ENCODE data around the gene FMNL2. TPM values are rescaled to one million over a fixed set of nuclear protein-coding genes. Genes with fewer than 3 reads are reported as not detected.

FMNL2 gene
- total RNA-seq, 1 donor from 2014 or later, result 108 TPM

- no peak for TF ChIP-seq CTCF (IDR thresholded peaks at IDR 0.05; ENCODE audit: unreplicated experiment)
- H3K36me3 Mint-ChIP-seq (ENCODE audit: insufficient read depth), result peaks cover 34% of the 10 kb centered on the region
- no peak overlapping the region for H3K27ac Mint-ChIP-seq
- H3K27me3 Mint-ChIP-seq, result no peaks in the 10 kb centered on the region
- H3K4me3 Mint-ChIP-seq (ENCODE audit: low read depth), result no peak overlapping the region
- H3K4me1 Mint-ChIP-seq (ENCODE audit: low read depth), result peaks cover 8% of the 10 kb centered on the region
- no peaks in the 10 kb centered on the region for H3K9me3 Mint-ChIP-seq (ENCODE audit: low read depth)
- DNase-seq (ENCODE audit: low spot score, unreplicated experiment), result no peak
These were observed 226.1 kb downstream of the FMNL2 start for GRCh38 chr2:152560873-152561595.

- no peak for TF ChIP-seq CTCF (IDR thresholded peaks at IDR 0.05; ENCODE audit: unreplicated experiment)
- Mint-ChIP-seq H3K36me3 (ENCODE audit: insufficient read depth) (peaks cover 35% of the 10 kb centered on the region), H3K27me3 (no peaks in the 10 kb centered on the region), H3K27ac (no peak overlapping the region), H3K9me3 (ENCODE audit: low read depth) (no peaks in the 10 kb centered on the region), H3K4me1 (ENCODE audit: low read depth) (peaks cover 8% of the 10 kb centered on the region), H3K4me3 (ENCODE audit: low read depth) (no peak overlapping the region)
- no peak for DNase-seq (ENCODE audit: low spot score, unreplicated experiment)
These were observed 227.4 kb downstream of the FMNL2 start for GRCh38 chr2:152562198-152562884.

- no peak for TF ChIP-seq CTCF (IDR thresholded peaks at IDR 0.05; ENCODE audit: unreplicated experiment)
- no peak for DNase-seq (ENCODE audit: low spot score, unreplicated experiment)
- Mint-ChIP-seq H3K4me3 (ENCODE audit: low read depth) (no peak overlapping the region), H3K4me1 (ENCODE audit: low read depth) (peaks cover 8% of the 10 kb centered on the region), H3K27ac (no peak overlapping the region), H3K27me3 (no peaks in the 10 kb centered on the region), H3K9me3 (ENCODE audit: low read depth) (no peaks in the 10 kb centered on the region), H3K36me3 (ENCODE audit: insufficient read depth) (peaks cover 34% of the 10 kb centered on the region)
These were observed 228.8 kb downstream of the FMNL2 start for GRCh38 chr2:152563764-152564163.

- TF ChIP-seq CTCF (IDR thresholded peaks at IDR 0.05; ENCODE audit: unreplicated experiment), result no peak
- H3K9me3 Mint-ChIP-seq (ENCODE audit: low read depth), result no peaks in the 10 kb centered on the region
- no peaks in the 10 kb centered on the region for H3K27me3 Mint-ChIP-seq
- H3K27ac Mint-ChIP-seq, result no peak overlapping the region
- peaks cover 30% of the 10 kb centered on the region for H3K36me3 Mint-ChIP-seq (ENCODE audit: insufficient read depth)
- no peak overlapping the region for H3K4me3 Mint-ChIP-seq (ENCODE audit: low read depth)
- DNase-seq (ENCODE audit: low spot score, unreplicated experiment), result no peak
- H3K4me1 Mint-ChIP-seq (ENCODE audit: low read depth), result peaks cover 8% of the 10 kb centered on the region
These were observed 230.0 kb downstream of the FMNL2 start for GRCh38 chr2:152564754-152565551.
